DND-41 (cell line): Measurements from ENCODE around the gene MTM1.

ENCODE experiments used
- ATAC-seq: fragments of 200-7000 bp; cut with Tn5 transposase; 3 replicates; pipeline ENCODE4 v1.9.1; 2021; ENCODE audit warnings: low read depth; ENCODE audit not compliant: insufficient read depth
- DNase-seq: peaks from one replicate; pipeline ENCODE4 v3.0.0-alpha.2; 2020
- H2AFZ ChIP-seq: 2 replicates; pipeline ENCODE4 v1.6.0; 2012; ENCODE audit warnings: low read depth, low read length
- H3K27ac ChIP-seq: 2 replicates; pipeline ENCODE4 v1.5.1; 2012; ENCODE audit warnings: low read length, inconsistent platforms
- H3K27me3 ChIP-seq: fragments of 200-600 bp; sonication (generic); 2 replicates; pipeline ENCODE4 v1.6.0; 2012; ENCODE audit warnings: low read length, mild to moderate bottlenecking, inconsistent platforms; ENCODE audit not compliant: insufficient read depth, poor library complexity
- H3K36me3 ChIP-seq: 2 replicates; pipeline ENCODE4 v1.5.1; 2012; ENCODE audit warnings: low read length, inconsistent platforms; ENCODE audit not compliant: insufficient read depth
- H3K4me1 ChIP-seq: 2 replicates; pipeline ENCODE4 v1.5.1; 2012; ENCODE audit warnings: mild to moderate bottlenecking, low read length; ENCODE audit not compliant: insufficient read depth
- H3K4me2 ChIP-seq: 2 replicates; pipeline ENCODE4 v1.6.0; 2012; ENCODE audit warnings: mild to moderate bottlenecking, moderate library complexity, low read length, inconsistent platforms; ENCODE audit not compliant: insufficient read depth
- H3K4me3 ChIP-seq, 2 experiments: fragments of 200-600 bp in 1 of 2; shearing (Covaris generic) in 1 of 2; 2 replicates each; pipeline ENCODE4 v1.5.1; 2012 to 2016; ENCODE audit warnings: inconsistent platforms in 2 of 2, low read length in 2 of 2, mild to moderate bottlenecking in 2 of 2, low read depth in 1 of 2, moderate library complexity in 1 of 2
- H3K79me2 ChIP-seq: 2 replicates; pipeline ENCODE4 v1.6.0; 2012; ENCODE audit warnings: low read length, inconsistent platforms; ENCODE audit not compliant: insufficient read depth
- H3K9ac ChIP-seq: 2 replicates; pipeline ENCODE4 v1.6.0; 2012; ENCODE audit warnings: low read depth, mild to moderate bottlenecking, inconsistent platforms, low read length, moderate library complexity
- H3K9me3 ChIP-seq: 2 replicates; pipeline ENCODE4 v1.5.1; 2012; ENCODE audit warnings: low read length, moderate library complexity, mild to moderate bottlenecking, inconsistent platforms; ENCODE audit not compliant: insufficient read depth, severe bottlenecking
- H4K20me1 ChIP-seq: 2 replicates; pipeline ENCODE4 v1.6.0; 2012; ENCODE audit warnings: low read length; ENCODE audit not compliant: insufficient read depth
- EZH2 ChIP-seq: IDR thresholded peaks from 3 replicates; pipeline ENCODE4 v1.6.1; 2012; ENCODE audit warnings: borderline replicate concordance, low read depth, mild to moderate bottlenecking, moderate library complexity, low read length, inconsistent platforms; ENCODE audit not compliant: severe bottlenecking
- TF ChIP-seq, protein P1 (sequence below): IDR thresholded peaks from 2 replicates; pipeline ENCODE4 v1.5.1; 2012; ENCODE audit warnings: borderline replicate concordance, low read length, moderate library complexity, mild to moderate bottlenecking; ENCODE audit not compliant: poor library complexity, severe bottlenecking; ENCODE audit errors: extremely low read depth

The MTM1 gene

DNA sequence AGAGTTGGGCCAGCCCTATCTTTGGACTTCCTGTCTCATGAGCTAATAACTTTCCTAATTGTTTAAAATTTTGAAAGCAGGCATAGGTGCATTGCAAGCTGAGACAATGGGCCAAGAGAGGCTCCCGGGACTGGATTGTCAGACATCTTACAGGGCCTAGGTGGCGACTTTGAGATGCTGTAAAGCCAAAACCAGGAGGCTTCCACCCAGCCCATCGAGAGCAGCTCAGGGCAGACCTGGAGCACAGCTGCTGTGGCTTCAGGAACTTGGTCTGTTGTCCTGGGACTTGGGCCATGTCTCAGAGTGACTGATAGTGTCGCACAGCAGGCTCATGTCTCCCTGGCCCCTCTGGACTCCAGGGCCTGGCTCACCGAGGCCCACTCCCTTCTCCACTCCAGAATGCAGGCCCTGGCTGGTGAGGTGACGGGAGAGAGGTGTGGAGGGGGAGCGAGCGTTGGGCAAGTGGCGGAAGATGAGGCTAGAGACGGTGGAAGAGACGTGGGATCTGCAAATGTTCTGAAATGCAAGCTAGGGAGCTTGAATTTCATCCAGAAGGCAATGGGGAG, 24.1 kb upstream of the MTM1 start:
- H3K79me2 ChIP-seq, result no peaks in the 10 kb centered on the region
- peaks cover 37% of the 10 kb centered on the region for H3K4me1 ChIP-seq
- no peak overlapping the region for H3K9ac ChIP-seq
- no peak overlapping the region for H2AFZ ChIP-seq
- DNase-seq, result peak; percentile 10
- H3K9me3 ChIP-seq, result no peaks in the 10 kb centered on the region
- TF ChIP-seq, protein P1, sequence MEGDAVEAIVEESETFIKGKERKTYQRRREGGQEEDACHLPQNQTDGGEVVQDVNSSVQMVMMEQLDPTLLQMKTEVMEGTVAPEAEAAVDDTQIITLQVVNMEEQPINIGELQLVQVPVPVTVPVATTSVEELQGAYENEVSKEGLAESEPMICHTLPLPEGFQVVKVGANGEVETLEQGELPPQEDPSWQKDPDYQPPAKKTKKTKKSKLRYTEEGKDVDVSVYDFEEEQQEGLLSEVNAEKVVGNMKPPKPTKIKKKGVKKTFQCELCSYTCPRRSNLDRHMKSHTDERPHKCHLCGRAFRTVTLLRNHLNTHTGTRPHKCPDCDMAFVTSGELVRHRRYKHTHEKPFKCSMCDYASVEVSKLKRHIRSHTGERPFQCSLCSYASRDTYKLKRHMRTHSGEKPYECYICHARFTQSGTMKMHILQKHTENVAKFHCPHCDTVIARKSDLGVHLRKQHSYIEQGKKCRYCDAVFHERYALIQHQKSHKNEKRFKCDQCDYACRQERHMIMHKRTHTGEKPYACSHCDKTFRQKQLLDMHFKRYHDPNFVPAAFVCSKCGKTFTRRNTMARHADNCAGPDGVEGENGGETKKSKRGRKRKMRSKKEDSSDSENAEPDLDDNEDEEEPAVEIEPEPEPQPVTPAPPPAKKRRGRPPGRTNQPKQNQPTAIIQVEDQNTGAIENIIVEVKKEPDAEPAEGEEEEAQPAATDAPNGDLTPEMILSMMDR, result no peak
- no peak for TF ChIP-seq EZH2
- no peak overlapping the region for H3K4me3 ChIP-seq
- H3K4me2 ChIP-seq, result no peak overlapping the region
- H3K36me3 ChIP-seq, result no peaks in the 10 kb centered on the region
- no peaks in the 10 kb centered on the region for H4K20me1 ChIP-seq
- no peaks in the 10 kb centered on the region for H3K27me3 ChIP-seq
- no peak for ATAC-seq
- no peak overlapping the region for H3K27ac ChIP-seq

DNA sequence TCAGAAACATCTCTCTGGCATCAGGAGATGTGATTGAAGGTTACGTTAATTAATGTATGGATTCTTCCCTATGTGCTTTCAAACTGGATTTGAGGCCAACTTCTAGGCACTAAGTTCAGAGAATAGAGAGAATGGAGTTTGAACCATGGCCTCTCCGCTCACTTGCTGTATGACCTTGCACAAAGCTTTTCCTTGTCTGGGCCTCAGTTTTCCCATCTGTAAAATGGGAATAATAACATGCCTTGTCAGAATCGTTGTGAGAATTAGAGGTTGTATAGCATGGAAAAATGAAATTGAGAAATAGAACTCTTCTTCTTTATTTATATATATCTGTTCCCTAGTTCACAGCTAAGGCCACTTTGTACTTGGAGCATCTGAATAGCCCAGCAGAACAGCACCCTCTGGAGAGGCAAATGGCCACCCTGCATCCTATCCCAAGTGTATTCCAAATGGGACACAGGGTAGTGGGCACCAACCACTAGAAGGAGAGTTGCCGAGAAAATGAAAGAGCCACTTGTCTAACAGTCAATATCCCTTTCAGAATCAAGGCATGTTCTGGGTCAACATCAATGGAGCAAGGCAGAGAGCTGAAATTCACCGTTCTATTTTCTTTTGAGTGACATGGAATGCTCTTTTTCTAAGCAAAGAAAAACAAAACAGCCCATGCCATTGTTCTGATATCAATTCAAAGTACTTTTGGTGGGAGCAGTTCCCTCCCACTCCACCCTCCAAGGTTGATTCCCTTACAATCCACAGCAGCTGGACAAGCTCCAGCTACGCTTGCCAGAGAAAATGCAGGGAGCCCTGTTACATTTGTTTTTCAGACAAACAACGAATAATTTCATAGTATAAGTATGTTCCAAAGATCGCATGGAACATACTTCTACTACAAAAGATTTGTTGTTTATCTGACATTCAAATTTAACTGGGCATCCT, 23.3 kb upstream of the MTM1 start:
- Histone ChIP-seq H3K36me3 (no peaks in the 10 kb centered on the region), H3K4me3 (no peak overlapping the region), H3K9ac (peak overlapping the region; percentile 54; the same call in 1 of the 2 replicates), H2AFZ (peak overlapping the region; percentile 75; the same call in 1 of the 2 replicates), H3K27ac (peak overlapping the region; percentile 92), H3K79me2 (no peaks in the 10 kb centered on the region), H4K20me1 (no peaks in the 10 kb centered on the region), H3K4me1 (peaks cover 37% of the 10 kb centered on the region), H3K27me3 (no peaks in the 10 kb centered on the region), H3K9me3 (no peaks in the 10 kb centered on the region), H3K4me2 (no peak overlapping the region; the same call in 1 of the 2 replicates)
- DNase-seq (no peak), ATAC-seq (no peak)
- TF ChIP-seq, protein P1, result no peak
- no peak for TF ChIP-seq EZH2

DNA sequence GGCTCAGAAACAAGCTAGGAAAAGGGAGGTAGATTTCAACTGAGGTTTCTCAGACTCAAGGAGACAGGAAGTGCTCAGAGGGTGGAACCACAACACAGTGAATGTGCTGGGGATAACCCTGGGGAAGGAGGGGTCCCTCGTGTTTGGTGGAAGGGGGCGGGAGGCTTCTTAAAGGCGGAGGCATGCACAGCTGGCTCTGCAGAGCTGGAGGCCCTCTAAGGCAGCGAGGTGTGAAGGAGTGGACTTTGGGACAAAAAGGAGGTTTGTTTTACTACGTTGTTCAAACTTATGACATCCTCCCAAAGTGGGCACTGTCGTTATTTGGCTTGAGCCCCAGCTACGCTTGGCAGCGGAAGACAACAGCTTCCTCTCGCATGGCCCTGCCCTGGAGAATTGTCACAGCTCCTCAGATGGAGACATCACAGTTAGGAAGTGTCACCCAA, 21.7 kb upstream of the MTM1 start:
- peak overlapping the region; percentile 54 for H3K9ac ChIP-seq
- peaks cover 37% of the 10 kb centered on the region for H3K4me1 ChIP-seq
- peak overlapping the region; percentile 92 for H3K27ac ChIP-seq
- peak overlapping the region; percentile 57 for H3K4me2 ChIP-seq
- peak overlapping the region in 1 of 2 experiments; percentile 37; a peak in 1 of 4 replicates for H3K4me3 ChIP-seq
- no peaks in the 10 kb centered on the region for H3K36me3 ChIP-seq
- ATAC-seq (peak; percentile 96), DNase-seq (peak; percentile 88)
- H3K79me2 ChIP-seq, result no peaks in the 10 kb centered on the region
- no peak for TF ChIP-seq EZH2
- TF ChIP-seq, protein P1, result no peak
- peak overlapping the region; percentile 75 for H2AFZ ChIP-seq
- no peaks in the 10 kb centered on the region for H4K20me1 ChIP-seq
- H3K27me3 ChIP-seq, result no peaks in the 10 kb centered on the region
- H3K9me3 ChIP-seq, result no peaks in the 10 kb centered on the region
